Measurements from ENCODE around the gene RBMS3.

Gene RBMS3

GRCh38 chr3:29503314-29503713 is 222.4 kb downstream of the RBMS3 start:
- peak overlapping the region; percentile 63 for H3K27ac ChIP-seq (ENCODE audit: low read depth, low read length)
- H2BK12ac ChIP-seq (ENCODE audit: low read length), result no peak overlapping the region
- H2AK5ac ChIP-seq (ENCODE audit: low read length), result no peak overlapping the region
- no peak overlapping the region for H3K18ac ChIP-seq (ENCODE audit: low read length)
- no peak overlapping the region for H3K4ac ChIP-seq (ENCODE audit: low read depth, low read length)
- no peak overlapping the region for H2BK5ac ChIP-seq (ENCODE audit: low read depth, low read length, poor library complexity)
- H4K12ac ChIP-seq (ENCODE audit: low read depth, low read length), result no peak overlapping the region
- WGBS (ENCODE audit: extremely low coverage, insufficient coverage, insufficient read length), result no CpG with 5 or more reads among the region's 3 CpGs
- H3K79me2 ChIP-seq (ENCODE audit: control insufficient read depth, insufficient read depth, low read length, poor library complexity), result no peaks in the 10 kb centered on the region
- H3K4me2 ChIP-seq (ENCODE audit: low read length), result no peak overlapping the region
- no peak overlapping the region for H3K4me3 ChIP-seq (ENCODE audit: low read depth, low read length)
- DNase-seq, result no peak
- no peaks in the 10 kb centered on the region for H3K9me3 ChIP-seq (ENCODE audit: insufficient read depth, low read depth, low read length)
- no peak overlapping the region for H4K8ac ChIP-seq (ENCODE audit: low read depth, low read length)
- no peak overlapping the region for H2AFZ ChIP-seq (ENCODE audit: insufficient read depth, low read length, poor library complexity)
- H4K91ac ChIP-seq (ENCODE audit: low read depth, low read length), result no peak overlapping the region
- no peak overlapping the region for H2BK120ac ChIP-seq (ENCODE audit: insufficient read depth, low read length, poor library complexity)
- no peak overlapping the region for H3K23ac ChIP-seq (ENCODE audit: low read length)
- no peaks in the 10 kb centered on the region for H3K4me1 ChIP-seq (ENCODE audit: control insufficient read depth in 1 of 2, insufficient read depth in 2 of 2, low read length in 2 of 2)
- no peaks in the 10 kb centered on the region for H3K79me1 ChIP-seq (ENCODE audit: low read length)
- H3K14ac ChIP-seq (ENCODE audit: low read length), result no peak overlapping the region
- no peak overlapping the region for H3K9ac ChIP-seq (ENCODE audit: low read length)
- no peaks in the 10 kb centered on the region for H3K36me3 ChIP-seq (ENCODE audit: control insufficient read depth in 1 of 2, insufficient read depth in 2 of 2, low read length in 2 of 2)
- H3K27me3 ChIP-seq (ENCODE audit: insufficient read depth, low read length), result no peaks in the 10 kb centered on the region

GRCh38 chr3:29503958-29504357 is 223.1 kb downstream of the RBMS3 start:
- H3K18ac ChIP-seq (ENCODE audit: low read length), result no peak overlapping the region

GRCh38 chr3:29506502-29506901 is 225.6 kb downstream of the RBMS3 start:
- Histone ChIP-seq H3K79me1 (ENCODE audit: low read length) (no peaks in the 10 kb centered on the region), H2AFZ (ENCODE audit: insufficient read depth, low read length, poor library complexity) (no peak overlapping the region), H3K36me3 (ENCODE audit: control insufficient read depth in 1 of 2, insufficient read depth in 2 of 2, low read length in 2 of 2) (no peaks in the 10 kb centered on the region), H4K8ac (ENCODE audit: low read depth, low read length) (no peak overlapping the region), H3K27me3 (ENCODE audit: insufficient read depth, low read length) (no peaks in the 10 kb centered on the region), H2BK5ac (ENCODE audit: low read depth, low read length, poor library complexity) (no peak overlapping the region), H4K12ac (ENCODE audit: low read depth, low read length) (no peak overlapping the region), H4K91ac (ENCODE audit: low read depth, low read length) (no peak overlapping the region), H2BK120ac (ENCODE audit: insufficient read depth, low read length, poor library complexity) (no peak overlapping the region), H3K9me3 (ENCODE audit: insufficient read depth, low read depth, low read length) (no peaks in the 10 kb centered on the region), H2BK12ac (ENCODE audit: low read length) (no peak overlapping the region), H3K27ac (ENCODE audit: low read depth, low read length) (no peak overlapping the region), H3K14ac (ENCODE audit: low read length) (no peak overlapping the region), H3K4me3 (ENCODE audit: low read depth, low read length) (no peak overlapping the region), H3K18ac (ENCODE audit: low read length) (no peak overlapping the region), H3K9ac (ENCODE audit: low read length) (no peak overlapping the region), H2AK5ac (ENCODE audit: low read length) (no peak overlapping the region), H3K4me1 (ENCODE audit: control insufficient read depth in 1 of 2, insufficient read depth in 2 of 2, low read length in 2 of 2) (no peaks in the 10 kb centered on the region), H3K4me2 (ENCODE audit: low read length) (no peak overlapping the region), H3K79me2 (ENCODE audit: control insufficient read depth, insufficient read depth, low read length, poor library complexity) (no peaks in the 10 kb centered on the region), H3K4ac (ENCODE audit: low read depth, low read length) (no peak overlapping the region), H3K23ac (ENCODE audit: low read length) (no peak overlapping the region)
- DNase-seq, result no peak
- no CpG with 5 or more reads among the region's 3 CpGs for WGBS (ENCODE audit: extremely low coverage, insufficient coverage, insufficient read length)

More at GRCh38 chr3:29503958-29504357, 223.1 kb downstream of the RBMS3 start:
- Histone ChIP-seq H3K4ac (ENCODE audit: low read depth, low read length) (no peak overlapping the region), H2BK12ac (ENCODE audit: low read length) (no peak overlapping the region), H3K4me3 (ENCODE audit: low read depth, low read length) (no peak overlapping the region), H3K36me3 (ENCODE audit: control insufficient read depth in 1 of 2, insufficient read depth in 2 of 2, low read length in 2 of 2) (no peaks in the 10 kb centered on the region), H4K12ac (ENCODE audit: low read depth, low read length) (no peak overlapping the region), H3K4me1 (ENCODE audit: control insufficient read depth in 1 of 2, insufficient read depth in 2 of 2, low read length in 2 of 2) (no peaks in the 10 kb centered on the region), H3K9me3 (ENCODE audit: insufficient read depth, low read depth, low read length) (no peaks in the 10 kb centered on the region), H3K79me1 (ENCODE audit: low read length) (no peaks in the 10 kb centered on the region), H3K27ac (ENCODE audit: low read depth, low read length) (no peak overlapping the region), H4K8ac (ENCODE audit: low read depth, low read length) (no peak overlapping the region), H2BK120ac (ENCODE audit: insufficient read depth, low read length, poor library complexity) (no peak overlapping the region), H3K4me2 (ENCODE audit: low read length) (no peak overlapping the region), H4K91ac (ENCODE audit: low read depth, low read length) (no peak overlapping the region), H2AK5ac (ENCODE audit: low read length) (no peak overlapping the region), H3K9ac (ENCODE audit: low read length) (no peak overlapping the region), H3K14ac (ENCODE audit: low read length) (no peak overlapping the region), H2AFZ (ENCODE audit: insufficient read depth, low read length, poor library complexity) (no peak overlapping the region), H3K23ac (ENCODE audit: low read length) (no peak overlapping the region), H3K79me2 (ENCODE audit: control insufficient read depth, insufficient read depth, low read length, poor library complexity) (no peaks in the 10 kb centered on the region), H3K27me3 (ENCODE audit: insufficient read depth, low read length) (no peaks in the 10 kb centered on the region), H2BK5ac (ENCODE audit: low read depth, low read length, poor library complexity) (no peak overlapping the region)
- no peak for DNase-seq
- no CpG with 5 or more reads among the region's 3 CpGs for WGBS (ENCODE audit: extremely low coverage, insufficient coverage, insufficient read length)

GRCh38 chr3:29511701-29512100 is 230.8 kb downstream of the RBMS3 start:
- no peak overlapping the region for H2BK12ac ChIP-seq (ENCODE audit: low read length)
- no peak overlapping the region for H2AFZ ChIP-seq (ENCODE audit: insufficient read depth, low read length, poor library complexity)
- H2AK5ac ChIP-seq (ENCODE audit: low read length), result no peak overlapping the region
- no peak overlapping the region for H2BK120ac ChIP-seq (ENCODE audit: insufficient read depth, low read length, poor library complexity)
- no CpG with 5 or more reads among the region's 1 CpG for WGBS (ENCODE audit: extremely low coverage, insufficient coverage, insufficient read length)
- no peak overlapping the region for H3K27ac ChIP-seq (ENCODE audit: low read depth, low read length)
- no peak overlapping the region for H3K4me2 ChIP-seq (ENCODE audit: low read length)
- no peak overlapping the region for H3K4me3 ChIP-seq (ENCODE audit: low read depth, low read length)
- H3K18ac ChIP-seq (ENCODE audit: low read length), result no peak overlapping the region
- no peak overlapping the region for H4K12ac ChIP-seq (ENCODE audit: low read depth, low read length)
- H3K79me1 ChIP-seq (ENCODE audit: low read length), result peaks cover 2% of the 10 kb centered on the region
- peaks cover 0 to 4% of the 10 kb centered on the region in 2 experiments for H3K4me1 ChIP-seq (ENCODE audit: control insufficient read depth in 1 of 2, insufficient read depth in 2 of 2, low read length in 2 of 2)
- no peak overlapping the region for H4K8ac ChIP-seq (ENCODE audit: low read depth, low read length)
- H4K91ac ChIP-seq (ENCODE audit: low read depth, low read length), result no peak overlapping the region
- no peak overlapping the region for H2BK5ac ChIP-seq (ENCODE audit: low read depth, low read length, poor library complexity)
- DNase-seq, result no peak
- H3K4ac ChIP-seq (ENCODE audit: low read depth, low read length), result no peak overlapping the region
- no peaks in the 10 kb centered on the region for H3K27me3 ChIP-seq (ENCODE audit: insufficient read depth, low read length)
- H3K36me3 ChIP-seq (ENCODE audit: control insufficient read depth in 1 of 2, insufficient read depth in 2 of 2, low read length in 2 of 2), result no peaks in the 10 kb centered on the region
- H3K9me3 ChIP-seq (ENCODE audit: insufficient read depth, low read depth, low read length), result no peaks in the 10 kb centered on the region
- no peaks in the 10 kb centered on the region for H3K79me2 ChIP-seq (ENCODE audit: control insufficient read depth, insufficient read depth, low read length, poor library complexity)
- no peak overlapping the region for H3K23ac ChIP-seq (ENCODE audit: low read length)
- H3K14ac ChIP-seq (ENCODE audit: low read length), result no peak overlapping the region
- H3K9ac ChIP-seq (ENCODE audit: low read length), result no peak overlapping the region
